NCI-H510A (cell line): Measurements from ENCODE around the gene CCDC81.
"Not testable (repeated sequence)": the region's sequence is repeated elsewhere in the genome, so short reads cannot be mapped to it uniquely, and the experiment has no call there.

Experiments
- DNase-seq: peaks from one replicate; lab custom pipeline; 2025; lab: John Stamatoyannopoulos, UW

The CCDC81 gene

DNA sequence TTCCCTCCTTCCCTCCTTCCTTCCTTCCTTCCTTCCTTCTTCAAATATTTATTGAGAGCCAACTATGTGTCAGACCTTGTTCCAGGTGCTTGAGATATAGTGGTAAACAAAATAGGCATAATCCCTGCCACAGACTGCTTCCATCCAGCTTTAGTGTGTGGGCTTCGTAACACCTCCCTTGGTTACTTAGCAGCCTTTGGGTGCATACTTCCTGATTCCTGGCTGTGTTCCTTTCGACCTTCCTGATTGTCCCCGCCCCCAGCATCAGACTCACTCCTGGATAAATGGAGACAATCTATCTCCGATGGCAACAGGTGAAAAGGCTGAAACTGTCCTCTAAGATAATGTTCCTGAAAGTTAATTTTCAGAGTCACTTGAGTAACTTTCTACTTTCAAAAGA, 13.5 kb downstream of the CCDC81 start:
- DNase-seq = no peak

GRCh38 chr11:86390487-86390886, 15.8 kb downstream of the CCDC81 start:
- DNase-seq = no peak

DNA sequence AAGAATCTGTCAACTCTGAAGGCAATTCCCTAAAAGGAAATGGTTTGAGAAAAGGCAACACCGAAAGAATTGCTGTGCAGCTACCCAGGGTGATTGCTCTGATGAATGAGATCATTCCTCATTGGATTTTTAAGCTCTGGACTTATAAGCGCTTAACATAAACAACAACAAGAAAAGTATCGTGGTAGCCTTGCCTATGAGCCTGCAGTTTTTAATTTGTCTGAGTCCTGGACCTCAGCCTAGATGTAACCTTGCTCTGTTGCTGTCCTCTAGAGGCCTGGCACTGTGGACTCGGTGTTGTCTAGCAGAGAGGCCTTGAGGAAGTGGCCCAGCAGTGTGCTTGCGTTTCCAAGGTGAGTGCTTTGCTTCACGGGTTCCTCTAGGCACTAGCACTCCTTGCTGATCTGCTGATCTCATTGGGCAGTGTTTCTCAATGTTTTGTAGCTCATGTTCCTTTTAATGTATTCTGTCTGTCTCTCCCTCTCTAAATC, 20.4 kb downstream of the CCDC81 start:
- DNase-seq = no peak

DNA sequence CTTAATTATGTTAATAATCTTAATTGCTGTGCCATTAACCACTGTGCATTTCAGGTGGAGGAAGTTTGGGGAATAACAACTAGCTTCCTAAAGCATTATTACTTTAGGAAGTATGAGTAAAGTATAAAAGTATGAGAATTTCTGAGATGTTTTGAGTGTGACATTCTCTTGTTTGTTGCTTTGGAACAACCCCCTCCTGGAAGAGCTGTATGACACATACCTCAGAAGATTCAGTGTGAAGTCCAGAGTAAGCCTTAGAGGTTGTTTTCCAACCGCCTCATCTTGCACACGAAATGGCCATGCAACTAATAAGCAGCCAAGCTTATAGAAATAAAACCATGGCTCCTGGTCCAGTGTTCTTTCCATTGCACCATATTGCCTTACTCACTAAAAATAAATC, 21.7 kb downstream of the CCDC81 start:
- no peak for DNase-seq

DNA sequence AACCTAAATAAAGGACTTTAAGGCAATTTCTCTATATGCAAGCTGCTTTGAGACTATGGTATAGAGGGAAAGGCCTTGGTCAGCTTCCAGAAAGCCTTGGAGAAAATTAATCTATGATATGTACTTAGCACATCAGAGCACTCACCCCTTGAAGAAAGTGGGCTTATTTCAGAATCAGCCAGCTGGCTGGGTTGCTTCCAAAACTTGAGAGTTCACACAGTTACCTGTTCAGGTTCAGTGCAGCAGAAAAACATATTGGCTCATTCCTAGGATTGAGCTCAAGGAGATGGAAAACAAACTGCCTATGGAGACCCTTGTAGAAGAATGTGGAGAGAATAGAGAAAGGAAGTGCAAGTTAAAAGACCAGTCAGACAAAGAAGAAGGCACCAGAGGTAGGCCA, 22.7 kb downstream of the CCDC81 start:
- DNase-seq = no peak

DNA sequence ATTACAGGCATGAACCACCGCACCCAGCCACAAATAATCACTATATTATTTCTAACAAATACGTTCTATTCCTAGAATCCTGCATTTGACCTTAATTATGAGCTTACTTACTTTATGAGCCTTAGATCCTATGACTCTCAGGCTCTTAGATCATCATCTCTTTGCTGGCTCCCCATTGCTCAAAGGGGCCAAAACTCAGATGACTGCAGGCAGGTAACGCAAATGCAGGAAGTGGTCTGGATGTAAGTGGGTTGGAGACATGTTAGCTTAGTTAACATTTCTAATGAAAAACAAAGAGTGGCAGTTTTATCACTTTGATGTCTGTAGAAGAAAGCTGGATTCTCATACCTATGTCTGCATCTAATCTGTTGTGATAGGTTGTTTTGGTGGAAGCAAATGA, 23.4 kb downstream of the CCDC81 start:
- DNase-seq = no peak

GRCh38 chr11:86403458-86403857, 28.8 kb downstream of the CCDC81 start:
- no peak for DNase-seq

GRCh38 chr11:86408845-86409244, 34.2 kb downstream of the CCDC81 start:
- DNase-seq = no peak

DNA sequence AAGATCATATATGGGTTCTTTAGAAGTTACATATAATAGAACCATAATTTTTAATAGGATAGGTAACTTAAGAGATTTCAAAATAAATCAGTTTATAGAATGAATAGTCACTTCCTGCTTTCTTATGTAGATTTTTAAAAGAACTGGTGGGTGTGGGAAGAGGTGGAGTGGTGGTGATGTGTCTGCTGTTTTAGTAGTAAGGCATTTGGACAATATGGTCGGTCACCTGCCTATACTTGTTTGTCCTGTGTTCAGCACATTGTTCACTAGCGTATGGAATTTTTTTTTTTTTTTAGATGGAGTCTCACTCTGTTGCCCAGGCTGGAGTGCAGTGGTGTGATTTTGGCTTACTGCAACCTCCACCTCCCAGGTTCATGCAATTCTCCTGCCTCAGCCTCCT, 39.3 kb downstream of the CCDC81 start:
- no peak for DNase-seq

GRCh38 chr11:86415026-86415425, 40.3 kb downstream of the CCDC81 start:
- DNase-seq = no peak

- DNase-seq = no peak
Observed at GRCh38 chr11:86416494-86416893, 41.8 kb downstream of the CCDC81 start.

DNA sequence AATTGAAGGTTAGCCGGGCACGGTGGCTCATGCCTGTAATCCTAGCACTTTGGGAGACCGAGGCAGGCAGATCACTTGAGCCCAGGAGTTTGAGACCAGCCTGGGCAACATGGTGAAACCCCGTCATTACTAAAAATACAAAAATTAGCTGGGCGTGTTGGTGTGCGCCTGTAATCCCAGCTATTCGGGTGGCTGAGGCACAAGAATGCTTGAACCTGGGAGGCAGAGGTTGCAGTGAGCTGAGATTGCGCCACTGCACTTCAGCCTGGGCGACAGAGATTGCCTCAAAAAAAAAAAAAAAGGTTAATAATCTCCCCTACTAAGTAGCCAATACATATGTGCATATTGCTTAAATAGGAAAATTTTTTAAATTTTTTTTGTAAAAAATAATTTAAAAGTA, 42.3 kb downstream of the CCDC81 start:
- not testable (repeated sequence) for DNase-seq

DNA sequence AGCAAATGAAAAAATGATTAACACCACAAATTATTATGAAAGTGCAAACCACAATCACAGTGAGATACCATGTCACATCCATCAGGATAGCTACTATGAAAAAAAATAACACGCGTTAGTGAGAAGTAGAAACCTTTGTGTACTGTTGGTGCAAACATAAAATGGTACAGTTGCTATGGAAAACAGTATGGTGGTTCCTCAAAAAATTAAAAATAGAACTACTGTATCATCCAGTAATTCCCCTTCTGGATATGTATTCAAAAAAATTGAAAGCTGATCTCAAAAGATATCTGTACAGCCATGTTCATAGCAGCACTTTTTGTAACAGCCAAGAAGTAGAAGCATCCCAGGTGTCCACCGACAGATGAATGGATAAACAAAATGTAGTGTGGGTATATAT, 43.4 kb downstream of the CCDC81 start:
- no peak for DNase-seq

DNA sequence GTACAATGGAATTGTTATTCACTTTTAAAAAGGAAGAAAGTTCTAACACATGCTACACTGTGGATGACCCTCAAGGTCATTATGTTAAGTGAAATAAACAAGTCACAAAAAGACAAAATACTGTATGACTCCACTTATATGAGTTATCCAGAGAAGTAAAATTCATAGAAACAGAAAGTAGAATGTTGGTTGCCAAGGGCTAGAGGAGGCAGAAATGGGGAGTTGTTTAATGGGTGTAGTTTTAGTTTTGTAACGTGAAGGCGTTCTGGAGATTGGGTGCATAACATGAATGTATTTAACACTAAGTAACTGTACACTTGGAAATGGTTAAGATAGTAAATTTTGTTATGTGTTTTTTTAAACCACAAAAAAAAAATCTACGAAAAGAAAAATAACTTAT, 43.8 kb downstream of the CCDC81 start:
- DNase-seq = no peak

DNA sequence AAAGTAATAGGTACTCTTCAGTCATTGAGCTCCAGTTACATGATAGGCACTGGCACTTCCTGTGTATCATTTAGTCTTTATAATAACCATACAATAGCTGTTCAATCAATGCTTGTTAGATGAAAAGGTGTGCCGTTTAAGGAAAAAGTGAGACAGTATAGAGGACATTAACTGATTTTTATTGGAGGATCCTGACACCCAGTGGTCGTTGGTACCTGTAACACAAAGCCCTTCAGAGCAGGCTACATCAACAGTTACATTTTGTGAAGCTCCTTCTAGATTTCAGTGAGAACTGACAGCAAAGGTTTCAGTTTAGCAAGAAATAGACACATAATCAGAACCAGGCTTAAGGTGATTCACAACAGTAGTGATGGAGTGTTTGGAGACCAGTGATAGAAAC, 44.2 kb downstream of the CCDC81 start:
- no peak for DNase-seq

GRCh38 chr11:86421946-86422345, 47.3 kb downstream of the CCDC81 start:
- no peak for DNase-seq

GRCh38 chr11:86422371-86422770, 47.7 kb downstream of the CCDC81 start:
- DNase-seq = no peak

- not testable (repeated sequence) for DNase-seq
Observed at GRCh38 chr11:86423488-86423887, 48.8 kb downstream of the CCDC81 start.

DNA sequence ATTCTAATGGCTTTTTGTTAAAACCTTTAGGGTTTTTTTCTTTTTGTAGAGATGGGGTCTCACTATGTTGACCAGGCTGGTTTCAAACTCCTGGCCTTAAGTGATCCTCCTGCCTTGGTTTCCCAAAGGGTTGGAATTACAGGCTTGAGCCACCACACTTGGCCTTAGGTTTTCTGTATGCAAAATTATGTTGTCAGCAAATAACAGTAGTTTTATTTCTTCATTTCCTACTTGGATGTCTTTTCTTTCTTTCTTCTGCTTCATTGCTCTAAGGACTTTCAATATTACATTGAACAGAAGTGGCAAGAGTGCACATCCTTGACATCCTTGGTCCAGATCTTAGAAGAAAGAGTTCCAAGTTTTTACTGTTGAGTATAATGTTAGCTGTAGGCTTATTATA, 52.8 kb downstream of the CCDC81 start:
- DNase-seq = no peak

DNA sequence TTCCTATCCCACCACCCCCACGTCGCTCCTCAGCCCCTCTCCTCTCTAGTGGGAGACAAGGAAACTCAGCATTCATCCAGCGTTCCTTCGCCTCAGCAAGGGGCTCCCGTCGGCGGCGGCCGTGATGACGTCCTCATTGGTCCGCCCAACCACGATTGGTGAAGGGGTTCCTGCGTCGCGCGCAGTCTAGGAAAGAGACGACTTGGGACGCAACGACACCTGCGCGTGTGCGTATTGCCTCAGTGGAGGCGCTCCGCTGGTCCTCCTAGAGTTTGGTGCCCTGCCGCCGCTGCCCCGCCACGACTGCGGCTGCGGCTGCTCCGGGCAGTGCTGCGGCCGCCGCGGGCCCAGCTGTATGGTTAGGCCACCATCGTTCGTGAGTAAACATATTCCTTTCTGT, 56.6 kb downstream of the CCDC81 start:
- DNase-seq = no peak

DNA sequence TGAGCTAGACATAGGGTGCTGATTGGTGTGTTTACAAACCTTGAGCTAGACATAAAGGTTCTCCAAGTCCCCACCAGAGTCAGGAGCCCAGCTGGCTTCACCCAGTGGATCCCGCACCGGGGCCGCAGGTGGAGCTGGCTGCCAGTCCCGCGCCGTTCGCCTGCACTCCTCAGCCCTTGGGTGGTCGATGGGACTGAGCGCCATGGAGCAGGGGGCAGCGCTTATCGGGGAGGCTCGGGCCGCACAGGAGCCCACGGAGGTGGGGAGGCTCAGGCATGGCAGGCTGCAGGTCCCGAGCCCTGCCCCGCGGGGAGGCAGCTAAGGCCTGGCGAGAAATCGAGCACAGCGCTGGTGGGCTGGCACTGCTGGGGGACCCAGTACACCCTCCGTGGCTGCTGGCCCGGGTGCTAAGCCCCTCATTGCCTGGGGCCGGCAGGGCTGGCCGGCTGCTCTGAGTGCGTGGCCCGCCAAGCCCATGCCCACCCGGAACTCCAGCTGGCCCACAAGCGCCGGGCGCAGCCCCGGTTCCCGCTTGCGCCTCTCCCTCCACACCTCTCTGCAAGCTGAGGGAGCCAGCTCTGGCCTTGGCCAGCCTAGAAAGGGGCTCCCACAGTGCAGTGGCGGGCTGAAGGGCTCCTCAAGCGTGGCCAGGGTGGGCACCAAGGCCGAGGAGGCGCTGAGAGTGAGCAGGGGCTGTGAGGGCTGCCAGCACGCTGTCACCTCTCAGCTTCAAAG, 58.8 kb downstream of the CCDC81 start:
- not testable (repeated sequence) for DNase-seq

GRCh38 chr11:86435711-86436110, 61.0 kb downstream of the CCDC81 start:
- no peak for DNase-seq

GRCh38 chr11:86438685-86439084, 64.0 kb downstream of the CCDC81 start:
- no peak for DNase-seq

DNA sequence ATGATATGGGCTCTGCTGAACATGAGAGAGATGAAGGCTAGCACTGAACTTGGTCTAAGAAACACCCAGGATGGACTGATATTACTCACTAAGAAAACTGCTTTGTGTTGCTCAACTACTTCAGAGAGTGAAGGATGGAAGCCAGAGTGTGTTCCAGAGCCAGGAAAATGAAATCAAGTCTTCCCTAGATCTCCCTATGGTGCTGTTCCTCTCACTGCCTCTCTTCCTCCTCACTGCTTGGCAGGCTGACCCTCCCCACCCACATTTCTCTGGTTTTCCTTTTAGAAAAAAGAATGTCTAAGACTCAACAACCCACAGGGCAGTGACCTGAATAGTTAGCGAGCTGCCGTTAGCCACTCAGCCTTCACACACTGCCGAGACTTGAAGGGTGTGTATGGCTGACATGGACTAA, 65.6 kb downstream of the CCDC81 start:
- no peak for DNase-seq
